A549 (cell line): ENCODE measurements around the gene NUDT21. TPM values are rescaled to one million over a fixed set of nuclear protein-coding genes. Genes with fewer than 3 reads are reported as not detected.
A peak's percentile ranks its signal among the peaks of the same experiment; 100 is the strongest.

Source experiments
- ATAC-seq, 2 experiments: fragments of 200-7000 bp in 1 of 2; fragments of >200 bp in 1 of 2; cut with Nextera tagmentation in 1 of 2; cut with Tn5 transposase in 1 of 2; 3 replicates each; pipeline versions ENCODE4 v1.8.0 to v1.9.1; 2018 to 2020; ENCODE audit warnings: mild to moderate bottlenecking in 1 of 2, moderate library complexity in 1 of 2
- CTCF ChIA-PET: fragments of 300-600 bp; sonication (Branson Sonifier 250); formaldehyde crosslinking; extraction: SDS; loops from one replicate; lab custom pipeline; 2021; ENCODE audit warnings: antibody characterized with exemption, inconsistent platforms; lab: Yijun Ruan, JAX
- POLR2A ChIA-PET: fragments of 350-600 bp; formaldehyde crosslinking; extraction: SDS; loops from one replicate; lab custom pipeline; 2021; ENCODE audit warnings: antibody characterized with exemption, inconsistent platforms; lab: Yijun Ruan, JAX
- DNase-seq, 2 experiments: peaks; one replicate each; pipeline versions ENCODE4 v3.0.0 to v3.0.0-alpha.2; 2011 to 2016; ENCODE audit warnings: low read depth in 1 of 2, low spot score in 1 of 2
- FAIRE-seq: peaks from 2 replicates; lab custom pipeline; 2011; peaks lifted over from hg19 to GRCh38; lab: Jason Lieb, UNC
- H3K27ac ChIP-seq, 2 experiments: fragments of >200 bp; sonication (Bioruptor Twin); formaldehyde crosslinking; 3 replicates each; pipeline ENCODE4 v1.5.1; 2016 to 2017
- H3K4me1 ChIP-seq: fragments of >200 bp; sonication (Bioruptor Twin); formaldehyde crosslinking; 3 replicates; pipeline ENCODE4 v1.6.1; 2016
- H3K4me2 ChIP-seq: fragments of >200 bp; sonication (Bioruptor Twin); formaldehyde crosslinking; 3 replicates; pipeline ENCODE4 v1.6.1; 2016
- H3K4me3 ChIP-seq: fragments of >200 bp; sonication (Bioruptor Twin); formaldehyde crosslinking; 3 replicates; pipeline ENCODE4 v1.5.1; 2016
- H3K9me3 ChIP-seq: fragments of >200 bp; sonication (Bioruptor Twin); formaldehyde crosslinking; 3 replicates; pipeline ENCODE4 v1.6.1; 2016
- CEBPB ChIP-seq, 2 experiments: fragments of >200 bp in 1 of 2; sonication (Bioruptor Twin) in 1 of 2; formaldehyde crosslinking in 1 of 2; IDR thresholded peaks; 2 replicates each; pipeline ENCODE4 v1.6.1; 2012 to 2016
- EHF ChIP-seq: fragments of 250-450 bp; sonication (Bioruptor Pico); IDR thresholded peaks from 2 replicates; pipeline ENCODE4 v1.5.0; 2020; ENCODE audit warnings: mild to moderate bottlenecking
- ELK1 ChIP-seq: fragments of 150-350 bp; IDR thresholded peaks from 2 replicates; pipeline ENCODE4 v1.6.1; 2014; ENCODE audit warnings: low read depth, mild to moderate bottlenecking, low read length
- FOSL2 ChIP-seq, 2 experiments: fragments of 450-650 bp in 1 of 2; fragments of >200 bp in 1 of 2; sonication (Bioruptor Twin) in 1 of 2; formaldehyde crosslinking; IDR thresholded peaks; 2 replicates each; pipeline versions ENCODE4 v1.5.0 to v1.6.1; 2016 to 2020; ENCODE audit warnings: mild to moderate bottlenecking in 1 of 2, moderate library complexity in 1 of 2
- HMGXB4 ChIP-seq: fragments of 250-450 bp; sonication (Bioruptor Pico); IDR thresholded peaks from 2 replicates; pipeline ENCODE4 v1.5.0; 2021; ENCODE audit warnings: mild to moderate bottlenecking, moderate library complexity, borderline replicate concordance
- JUN ChIP-seq, 2 experiments: fragments of >200 bp; sonication (Bioruptor Twin); formaldehyde crosslinking; IDR thresholded peaks; 2 replicates in 1 of 2; 3 replicates in 1 of 2; pipeline ENCODE4 v1.6.1; 2016 to 2017
- JUNB ChIP-seq: fragments of >200 bp; sonication (Bioruptor Twin); formaldehyde crosslinking; IDR thresholded peaks from 2 replicates; pipeline ENCODE4 v1.6.1; 2016
- KDM5A ChIP-seq: fragments of 200-600 bp; sonication (generic); IDR thresholded peaks from 2 replicates; pipeline ENCODE4 v1.6.1; 2016; ENCODE audit warnings: antibody characterized with exemption, mild to moderate bottlenecking
- MYC ChIP-seq: IDR thresholded peaks from 2 replicates; pipeline ENCODE4 v1.6.1; 2012; ENCODE audit warnings: mild to moderate bottlenecking, inconsistent platforms, low read length, improper control_type of control experiment, borderline replicate concordance
- NPAS2 ChIP-seq: fragments of 250-450 bp; sonication (Bioruptor Pico); IDR thresholded peaks from 2 replicates; pipeline ENCODE4 v1.8.0; 2022; ENCODE audit warnings: mild to moderate bottlenecking, moderate library complexity, borderline replicate concordance
- PHF8 ChIP-seq: fragments of 200-600 bp; sonication (generic); IDR thresholded peaks from 2 replicates; pipeline ENCODE4 v1.6.1; 2016; ENCODE audit warnings: low read depth, mild to moderate bottlenecking, antibody characterized with exemption, moderate library complexity, borderline replicate concordance
- POLR2A ChIP-seq: IDR thresholded peaks from 2 replicates; pipeline ENCODE4 v1.6.1; 2012; ENCODE audit warnings: mild to moderate bottlenecking, low read length
- RCOR1 ChIP-seq: fragments of 150-350 bp; IDR thresholded peaks from 2 replicates; pipeline ENCODE4 v1.6.1; 2014; ENCODE audit warnings: antibody characterized with exemption, low read length, low read depth
- REST ChIP-seq: fragments of 200-600 bp; sonication (generic); IDR thresholded peaks from 2 replicates; pipeline ENCODE4 v1.6.1; 2016; ENCODE audit warnings: antibody characterized with exemption, mild to moderate bottlenecking, moderate library complexity
- ZC3H11A ChIP-seq: fragments of 450-650 bp; IDR thresholded peaks from 2 replicates; pipeline ENCODE4 v1.6.1; 2014; ENCODE audit warnings: antibody characterized with exemption, mild to moderate bottlenecking
- ZSCAN20 ChIP-seq: fragments of 250-450 bp; sonication (Bioruptor Pico); IDR thresholded peaks from 2 replicates; pipeline ENCODE4 v1.8.0; 2022; ENCODE audit warnings: mild to moderate bottlenecking, moderate library complexity
- WGBS: methylation state at CpG from one replicate; pipeline ENCODE4 v1.1.6; 2017; ENCODE audit errors: missing lambda C conversion rate; 5-methylcytosine and 5-hydroxymethylcytosine counted together
- polyA plus RNA-seq, 4 experiments: library from polyadenylated mRNA; depleted of rRNA in 3 of 4; stranded (reverse); fragments of >200 nt; fragmentation: RNase III in 1 of 4; extraction: RNeasy Plus Mini Kit Qiagen cat#74134 plus additional on column Dnase treatment in 1 of 4; gene quantifications; 2 replicates in 3 of 4; 3 replicates in 1 of 4; pipeline ENCODE4 v1.2.3, GENCODE V29; 2011 to 2017
- TF ChIP-seq, protein P1 (sequence below): IDR thresholded peaks from 2 replicates; pipeline ENCODE4 v1.6.1; 2012; ENCODE audit warnings: low read depth, borderline replicate concordance

NUDT21 gene
- polyA plus RNA-seq, 2 of the 4 experiments (the other 2 are of a cell fraction), result 58.7 to 153 TPM

DNA sequence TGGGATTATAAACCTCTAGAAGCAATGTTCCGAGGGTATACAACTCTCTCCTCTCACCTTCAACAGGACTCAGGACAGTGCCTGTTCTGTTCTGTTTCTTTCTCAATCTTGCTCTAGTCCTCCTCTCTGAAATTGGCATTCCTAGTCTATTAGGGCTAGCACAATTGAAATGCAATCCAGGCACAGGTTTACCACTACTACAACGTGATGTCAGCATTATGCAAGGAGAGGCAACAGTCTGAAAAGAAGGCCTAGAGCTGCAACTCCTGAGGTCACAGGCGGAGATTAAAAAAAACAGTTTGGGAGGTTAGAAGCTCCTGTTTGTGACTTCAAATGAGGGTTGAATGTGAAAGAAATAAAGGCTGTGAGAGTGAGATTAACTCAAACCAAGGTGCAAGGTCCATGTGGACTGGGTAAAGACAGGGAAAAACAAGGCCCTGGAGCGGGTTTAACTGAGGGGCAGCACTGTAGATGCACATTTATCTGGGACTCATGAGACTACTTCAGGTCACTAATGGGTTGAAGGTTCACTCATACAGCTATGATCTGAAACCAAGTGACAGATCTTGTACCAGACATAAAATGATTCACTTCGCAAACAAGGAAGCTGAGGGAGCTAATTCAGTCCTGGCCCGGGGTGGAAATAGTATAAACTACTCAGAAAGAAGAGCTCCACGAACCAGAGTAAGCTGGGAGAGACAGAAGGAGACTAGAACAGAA is 42.6 kb downstream of the NUDT21 start:
- peak overlapping the region; percentile 25; the same call in 2 of the 3 replicates for H3K4me3 ChIP-seq
- POLR2A ChIA-PET, result interaction anchor here (1.5 to 1.7 kb wide), 2 partner anchors 43 to 200 kb away, joined by 5 to 11 read pairs; partner anchors contain the start of genes MT2A, NUDT21 and OGFOD1
- WGBS, result 31% methylated on average over 7 of the region's 7 CpGs
- ATAC-seq (peak; percentile 92 to 94), DNase-seq (peak; percentile 33 to 68), FAIRE-seq (peak; percentile 63)
- no peak for TF ChIP-seq MYC
- TF ChIP-seq, protein P1, sequence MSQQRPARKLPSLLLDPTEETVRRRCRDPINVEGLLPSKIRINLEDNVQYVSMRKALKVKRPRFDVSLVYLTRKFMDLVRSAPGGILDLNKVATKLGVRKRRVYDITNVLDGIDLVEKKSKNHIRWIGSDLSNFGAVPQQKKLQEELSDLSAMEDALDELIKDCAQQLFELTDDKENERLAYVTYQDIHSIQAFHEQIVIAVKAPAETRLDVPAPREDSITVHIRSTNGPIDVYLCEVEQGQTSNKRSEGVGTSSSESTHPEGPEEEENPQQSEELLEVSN, result no peak
- peak in 1 of 2 experiments; percentile 40; a peak in 1 of 5 replicates for TF ChIP-seq JUN (IDR thresholded peaks at IDR 0.05)
- TF ChIP-seq FOSL2 (IDR thresholded peaks at IDR 0.05), result no peak
- TF ChIP-seq FOSL2 (CRISPR knock-in tag; IDR thresholded peaks at IDR 0.05), result peak; percentile 27; the same call in 1 of the 2 replicates
- CTCF ChIA-PET, result interaction anchor here (0.6 to 1.5 kb wide), 5 partner anchors 52 to 327 kb away, joined by 3 to 4 read pairs (median 3); no protein-coding TSS in a partner anchor
- peak overlapping the region; percentile 89 for H3K4me2 ChIP-seq
- no peaks in the 10 kb centered on the region for H3K9me3 ChIP-seq
- peaks cover 50% of the 10 kb centered on the region for H3K4me1 ChIP-seq
- H3K27ac ChIP-seq, result peak overlapping the region; percentile 89 to 90

DNA sequence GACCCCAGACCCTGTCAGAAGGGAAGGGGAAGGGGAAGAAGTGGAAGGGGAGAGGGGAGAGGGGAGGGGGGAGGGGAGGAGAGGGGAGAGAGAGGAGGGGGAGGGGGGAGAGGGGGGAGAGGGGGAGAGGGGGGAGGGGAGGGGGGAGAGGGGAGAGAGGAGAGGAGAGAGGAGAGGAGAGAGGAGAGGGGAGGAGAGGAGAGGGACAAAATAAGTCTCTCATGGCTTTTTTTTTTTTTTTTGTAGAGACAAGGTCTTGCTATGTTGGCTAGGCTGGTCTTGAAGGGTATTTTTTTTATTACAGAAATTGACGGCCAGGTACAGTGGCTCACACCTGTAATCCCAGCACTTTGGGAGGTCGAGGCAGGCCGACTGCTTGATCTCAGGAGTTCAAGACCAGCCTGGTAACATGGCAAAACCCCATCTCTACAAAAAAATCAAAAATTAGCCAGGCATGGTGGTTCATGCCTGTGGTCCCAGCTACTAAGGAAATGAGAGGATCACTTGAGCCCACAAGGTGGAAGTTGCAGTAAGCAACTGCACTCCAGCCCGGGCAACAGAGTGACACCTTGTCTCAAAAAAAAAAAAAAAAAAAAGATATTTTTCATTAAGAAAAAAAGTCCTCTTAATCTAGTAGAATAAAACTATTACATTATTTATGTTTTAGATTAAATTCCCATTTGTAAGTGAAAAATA is 45.0 kb downstream of the NUDT21 start:
- POLR2A ChIA-PET, result no interaction called here

More for the DNA sequence above, 45.0 kb downstream of the NUDT21 start:
- DNase-seq (no peak), FAIRE-seq (no peak), ATAC-seq (no peak)
- 68% methylated on average over 4 of the region's 4 CpGs for WGBS
- H3K27ac ChIP-seq, result peak overlapping the region in 1 of 2 experiments; percentile 38; a peak in 1 of 6 replicates
- no peak overlapping the region for H3K4me2 ChIP-seq
- no peak overlapping the region for H3K4me3 ChIP-seq
- CTCF ChIA-PET, result interaction anchor here (0.6 kb wide), 1 partner anchor 43 kb away, joined by 4 read pairs; no protein-coding TSS in a partner anchor
- TF ChIP-seq ZSCAN20 (CRISPR knock-in tag) (no peak), EHF (CRISPR knock-in tag) (no peak), ELK1 (no peak), HMGXB4 (CRISPR knock-in tag) (no peak), ZC3H11A (no peak), RCOR1 (no peak), NPAS2 (CRISPR knock-in tag) (no peak), PHF8 (no peak), REST (no peak), JUNB (no peak), CEBPB (IDR thresholded peaks at IDR 0.05) (no peak), JUN (IDR thresholded peaks at IDR 0.05) (no peak), POLR2A (no peak), KDM5A (no peak), FOSL2 (IDR thresholded peaks at IDR 0.05) (no peak), FOSL2 (CRISPR knock-in tag; IDR thresholded peaks at IDR 0.05) (no peak)
- TF ChIP-seq, protein P1, result no peak
- no peaks in the 10 kb centered on the region for H3K9me3 ChIP-seq
- H3K4me1 ChIP-seq, result peaks cover 48% of the 10 kb centered on the region
